Type B pancreatic cell (in vitro differentiated cells): ENCODE data around the gene FNBP1. TPM values are rescaled to one million over a fixed set of nuclear protein-coding genes. Genes with fewer than 3 reads are reported as not detected.

Experiments
- DNase-seq: peaks from one replicate; pipeline ENCODE4 v3.0.0; 2021; ENCODE audit warnings: mixed read lengths; ENCODE audit not compliant: unreplicated experiment; ENCODE audit errors: extremely low spot score
- H3K27ac Mint-ChIP-seq: 2 replicates; pipeline ENCODE4 v1.8.0; 2021; ENCODE audit warnings: mild to moderate bottlenecking, mixed read lengths
- H3K27me3 Mint-ChIP-seq: 2 replicates; pipeline ENCODE4 v1.8.0; 2021; ENCODE audit warnings: mixed read lengths
- H3K36me3 Mint-ChIP-seq: 2 replicates; pipeline ENCODE4 v1.8.0; 2021; ENCODE audit warnings: mixed read lengths
- H3K4me1 Mint-ChIP-seq: one replicate; pipeline ENCODE4 v1.8.0; 2021; ENCODE audit warnings: mixed read lengths; ENCODE audit not compliant: unreplicated experiment
- H3K4me3 Mint-ChIP-seq: 2 replicates; pipeline ENCODE4 v1.8.0; 2021; ENCODE audit warnings: mild to moderate bottlenecking, mixed read lengths
- H3K9me3 Mint-ChIP-seq: 2 replicates; pipeline ENCODE4 v1.8.0; 2021; ENCODE audit warnings: mixed read lengths
- total RNA-seq: library from RNA; stranded (reverse); gene quantifications from 2 replicates; pipeline ENCODE4 v1.2.1, GENCODE V29; 2021; ENCODE audit warnings: low replicate concordance
- TF ChIP-seq, protein P1 (sequence below): fragments of 200-600 bp; sonication (generic); conservative IDR thresholded peaks from 2 replicates; pipeline ENCODE4 v1.5.0; 2021; ENCODE audit warnings: antibody characterized with exemption, mild to moderate bottlenecking

The FNBP1 gene
- total RNA-seq, 1 donor from 2014 or later: 38.6 TPM

GRCh38 chr9:129934780-129935179 is 108.2 kb downstream of the FNBP1 start:
- no peak for DNase-seq
- Mint-ChIP-seq H3K27ac (no peak overlapping the region), H3K36me3 (no peaks in the 10 kb centered on the region), H3K4me1 (peaks cover 32% of the 10 kb centered on the region), H3K9me3 (no peaks in the 10 kb centered on the region), H3K27me3 (no peaks in the 10 kb centered on the region), H3K4me3 (no peak overlapping the region)
- TF ChIP-seq, protein P1, sequence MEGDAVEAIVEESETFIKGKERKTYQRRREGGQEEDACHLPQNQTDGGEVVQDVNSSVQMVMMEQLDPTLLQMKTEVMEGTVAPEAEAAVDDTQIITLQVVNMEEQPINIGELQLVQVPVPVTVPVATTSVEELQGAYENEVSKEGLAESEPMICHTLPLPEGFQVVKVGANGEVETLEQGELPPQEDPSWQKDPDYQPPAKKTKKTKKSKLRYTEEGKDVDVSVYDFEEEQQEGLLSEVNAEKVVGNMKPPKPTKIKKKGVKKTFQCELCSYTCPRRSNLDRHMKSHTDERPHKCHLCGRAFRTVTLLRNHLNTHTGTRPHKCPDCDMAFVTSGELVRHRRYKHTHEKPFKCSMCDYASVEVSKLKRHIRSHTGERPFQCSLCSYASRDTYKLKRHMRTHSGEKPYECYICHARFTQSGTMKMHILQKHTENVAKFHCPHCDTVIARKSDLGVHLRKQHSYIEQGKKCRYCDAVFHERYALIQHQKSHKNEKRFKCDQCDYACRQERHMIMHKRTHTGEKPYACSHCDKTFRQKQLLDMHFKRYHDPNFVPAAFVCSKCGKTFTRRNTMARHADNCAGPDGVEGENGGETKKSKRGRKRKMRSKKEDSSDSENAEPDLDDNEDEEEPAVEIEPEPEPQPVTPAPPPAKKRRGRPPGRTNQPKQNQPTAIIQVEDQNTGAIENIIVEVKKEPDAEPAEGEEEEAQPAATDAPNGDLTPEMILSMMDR: no peak

DNA sequence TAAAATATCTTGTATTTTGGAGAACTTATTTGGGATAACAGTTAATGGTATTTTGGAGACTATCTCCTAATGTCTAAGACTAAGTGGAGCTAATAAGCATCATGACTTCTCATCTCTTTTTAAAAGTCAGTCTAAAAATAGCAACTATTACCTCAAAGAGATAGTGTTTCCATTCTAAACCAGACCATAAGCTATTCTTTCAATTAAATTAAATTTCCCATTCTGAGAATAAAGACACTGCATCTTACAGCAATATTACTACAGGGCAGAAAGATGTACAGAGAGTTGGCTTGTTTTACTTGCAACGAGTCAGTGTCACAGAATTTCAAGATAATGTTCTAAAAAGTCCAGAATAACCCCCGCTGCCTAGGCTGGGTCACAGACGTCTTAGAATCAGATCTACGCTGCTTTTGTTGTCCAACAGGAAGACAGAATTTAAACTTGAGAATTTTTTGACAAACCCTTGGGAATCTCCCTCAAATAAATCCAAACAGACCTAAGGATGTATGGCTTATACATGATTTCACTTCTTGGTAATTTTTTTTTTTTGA is 108.9 kb downstream of the FNBP1 start:
- DNase-seq: no peak
- Mint-ChIP-seq H3K4me1 (peaks cover 32% of the 10 kb centered on the region), H3K36me3 (peaks cover 3% of the 10 kb centered on the region), H3K4me3 (no peak overlapping the region), H3K9me3 (no peaks in the 10 kb centered on the region), H3K27ac (no peak overlapping the region), H3K27me3 (no peaks in the 10 kb centered on the region)
- TF ChIP-seq, protein P1: no peak

GRCh38 chr9:129933185-129934040 is 109.6 kb downstream of the FNBP1 start:
- Mint-ChIP-seq H3K36me3 (peaks cover 3% of the 10 kb centered on the region), H3K9me3 (no peaks in the 10 kb centered on the region), H3K4me3 (no peak overlapping the region), H3K27me3 (no peaks in the 10 kb centered on the region), H3K27ac (peak overlapping the region; percentile 4), H3K4me1 (peaks cover 27% of the 10 kb centered on the region)
- TF ChIP-seq, protein P1: no peak
- no peak for DNase-seq

DNA sequence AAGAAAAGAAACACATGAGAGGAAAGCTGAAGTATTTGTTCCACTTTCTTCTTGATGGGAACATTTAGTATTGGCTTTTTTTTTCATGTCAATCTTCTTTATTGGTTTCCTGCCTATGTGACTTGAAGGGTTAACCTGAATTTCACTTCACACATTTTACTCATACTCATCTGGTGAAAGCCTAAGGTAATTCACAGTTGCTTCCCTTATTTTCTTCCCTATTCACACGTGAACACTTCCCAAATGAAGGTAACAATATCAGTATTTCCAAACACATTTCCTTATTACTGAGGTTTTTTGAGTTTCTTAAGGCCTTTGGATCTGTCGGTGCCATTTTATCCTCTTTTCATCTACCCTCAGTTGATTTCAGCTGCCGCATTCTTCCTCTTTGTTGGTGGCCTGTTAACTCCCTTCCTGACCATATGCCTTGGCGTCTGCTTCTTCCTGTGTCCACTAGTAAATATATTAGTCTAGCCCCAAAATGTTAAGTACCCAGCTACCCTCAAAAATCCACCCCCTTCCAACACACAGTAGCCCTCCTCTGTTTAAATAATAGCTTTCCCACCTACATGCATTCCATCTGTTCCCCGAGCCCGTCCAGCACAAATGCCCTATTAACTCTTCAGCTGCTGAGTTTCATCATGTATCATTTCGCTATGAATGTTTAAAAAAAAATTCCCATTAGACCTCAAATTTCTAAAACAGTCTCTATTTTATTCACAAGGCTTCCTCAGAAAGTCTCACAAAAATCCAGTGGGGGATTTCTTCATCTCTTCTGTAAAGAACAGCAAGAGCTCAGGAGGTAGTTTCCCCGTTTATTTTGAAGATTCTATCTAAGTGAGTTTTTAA is 110.5 kb downstream of the FNBP1 start:
- Mint-ChIP-seq H3K4me1 (peaks cover 23% of the 10 kb centered on the region), H3K27ac (peak overlapping the region; percentile 32), H3K27me3 (no peaks in the 10 kb centered on the region), H3K36me3 (peaks cover 3% of the 10 kb centered on the region), H3K9me3 (no peaks in the 10 kb centered on the region), H3K4me3 (peak overlapping the region; percentile 15)
- TF ChIP-seq, protein P1: no peak
- DNase-seq: no peak

DNA sequence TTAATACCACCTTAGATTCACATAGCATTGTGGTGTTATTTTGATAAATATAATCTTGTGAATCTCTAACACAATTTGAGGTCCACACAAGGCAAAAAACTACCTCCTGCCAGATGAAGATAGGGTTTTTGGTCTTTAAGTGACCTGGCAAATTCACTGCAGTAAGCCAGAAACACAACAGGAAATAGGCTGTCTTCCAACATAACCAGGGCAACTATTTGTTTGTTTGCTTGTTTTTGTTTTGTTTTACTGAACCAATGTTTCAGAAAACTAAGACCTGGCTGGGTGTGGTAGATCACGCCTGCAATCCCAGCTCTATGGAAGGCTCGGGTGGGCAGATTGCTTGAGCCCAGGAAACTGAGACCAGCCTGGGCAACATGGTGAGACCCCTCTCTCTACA is 112.2 kb downstream of the FNBP1 start:
- H3K27me3 Mint-ChIP-seq: no peaks in the 10 kb centered on the region
- H3K4me3 Mint-ChIP-seq: no peak overlapping the region
- H3K36me3 Mint-ChIP-seq: peaks cover 9% of the 10 kb centered on the region
- no peaks in the 10 kb centered on the region for H3K9me3 Mint-ChIP-seq
- H3K4me1 Mint-ChIP-seq: peaks cover 23% of the 10 kb centered on the region
- no peak overlapping the region for H3K27ac Mint-ChIP-seq
- TF ChIP-seq, protein P1: no peak
- no peak for DNase-seq
